A673 (cell line): Measurements from ENCODE around the gene RNASEL.

Experiments
- CTCF ChIP-seq: fragments of 300-800, 200-600 bp; sonication (generic); conservative IDR thresholded peaks from 2 replicates; pipeline ENCODE4 v1.5.1; 2017; ENCODE audit warnings: low read depth, mild to moderate bottlenecking, antibody characterized with exemption, low read length, moderate library complexity, mixed read lengths
- EZH2 ChIP-seq: fragments of 200-600 bp; sonication (generic); IDR thresholded peaks from 2 replicates; pipeline ENCODE4 v1.6.1; 2017; ENCODE audit warnings: borderline replicate concordance, low read depth, mild to moderate bottlenecking, mixed read lengths, antibody characterized with exemption, low read length; ENCODE audit not compliant: poor library complexity, severe bottlenecking

- TF ChIP-seq CTCF, result no peak
- no peak for TF ChIP-seq EZH2
Observed at GRCh38 chr1:182634306-182635072, 45.4 kb upstream of the RNASEL start.
